ENCODE measurements around the gene SCNN1B.
"Not testable (repeated sequence)": the region's sequence is repeated elsewhere in the genome, so short reads cannot be mapped to it uniquely, and the experiment has no call there.

The SCNN1B gene

DNA sequence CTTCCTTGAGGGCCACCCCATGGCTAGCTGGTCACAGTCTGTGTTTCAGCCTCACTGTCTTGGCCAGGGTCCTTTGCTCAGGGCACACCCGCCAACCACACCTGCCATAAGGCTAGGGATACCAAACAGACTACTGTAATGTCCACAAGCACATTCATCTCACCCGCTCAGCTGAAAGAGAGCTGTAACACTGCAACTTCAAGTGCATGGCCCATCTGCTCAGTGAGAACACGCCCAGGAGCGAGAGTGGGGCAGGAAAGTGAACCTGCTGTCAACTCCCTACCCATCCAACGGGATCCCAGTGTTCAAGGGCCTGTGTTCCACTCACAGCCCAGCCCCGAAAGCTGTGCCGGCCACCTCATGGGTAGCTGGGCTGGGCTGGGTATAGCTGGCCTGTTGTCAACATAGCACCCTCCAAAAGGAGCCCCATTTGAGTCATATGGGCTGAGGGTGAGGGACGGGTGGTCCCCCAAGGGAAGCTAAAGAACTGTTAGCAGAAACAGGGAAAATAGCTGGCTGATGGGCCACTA lies 55.7 kb downstream of the SCNN1B start:
- DNase-seq = no peak

DNA sequence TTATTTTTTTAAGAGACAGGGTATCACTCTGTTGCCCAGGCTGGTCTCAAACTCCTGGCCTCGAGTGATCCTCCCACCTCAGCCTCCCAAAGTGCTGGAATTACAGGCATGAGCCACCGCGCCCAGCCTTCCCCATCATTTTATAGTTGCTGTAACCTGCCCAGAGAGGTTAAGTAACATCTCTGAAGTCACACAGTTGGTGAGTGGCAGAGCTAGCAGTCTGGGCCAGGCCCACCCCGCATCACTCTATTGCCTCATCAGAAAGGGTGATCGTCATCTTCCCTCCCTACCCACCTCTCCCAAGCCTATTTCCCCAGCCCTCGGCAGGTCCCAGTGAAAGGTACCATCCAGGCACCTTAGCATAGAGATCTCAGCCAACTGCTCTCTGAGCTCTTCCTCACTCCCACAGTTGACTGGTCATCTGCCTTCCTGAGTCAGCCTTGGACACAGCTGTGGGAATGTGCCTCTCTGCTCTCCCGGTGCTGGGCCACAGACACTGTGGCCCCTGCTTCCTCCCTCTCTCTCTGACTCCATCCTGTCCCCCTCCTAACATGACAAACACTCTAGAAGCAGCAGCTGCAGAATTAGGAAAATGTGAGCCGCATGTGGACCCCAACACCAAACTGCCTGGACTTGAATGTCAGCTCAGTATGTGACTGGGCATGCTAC lies 57.1 kb downstream of the SCNN1B start:
- no peak for DNase-seq

DNA sequence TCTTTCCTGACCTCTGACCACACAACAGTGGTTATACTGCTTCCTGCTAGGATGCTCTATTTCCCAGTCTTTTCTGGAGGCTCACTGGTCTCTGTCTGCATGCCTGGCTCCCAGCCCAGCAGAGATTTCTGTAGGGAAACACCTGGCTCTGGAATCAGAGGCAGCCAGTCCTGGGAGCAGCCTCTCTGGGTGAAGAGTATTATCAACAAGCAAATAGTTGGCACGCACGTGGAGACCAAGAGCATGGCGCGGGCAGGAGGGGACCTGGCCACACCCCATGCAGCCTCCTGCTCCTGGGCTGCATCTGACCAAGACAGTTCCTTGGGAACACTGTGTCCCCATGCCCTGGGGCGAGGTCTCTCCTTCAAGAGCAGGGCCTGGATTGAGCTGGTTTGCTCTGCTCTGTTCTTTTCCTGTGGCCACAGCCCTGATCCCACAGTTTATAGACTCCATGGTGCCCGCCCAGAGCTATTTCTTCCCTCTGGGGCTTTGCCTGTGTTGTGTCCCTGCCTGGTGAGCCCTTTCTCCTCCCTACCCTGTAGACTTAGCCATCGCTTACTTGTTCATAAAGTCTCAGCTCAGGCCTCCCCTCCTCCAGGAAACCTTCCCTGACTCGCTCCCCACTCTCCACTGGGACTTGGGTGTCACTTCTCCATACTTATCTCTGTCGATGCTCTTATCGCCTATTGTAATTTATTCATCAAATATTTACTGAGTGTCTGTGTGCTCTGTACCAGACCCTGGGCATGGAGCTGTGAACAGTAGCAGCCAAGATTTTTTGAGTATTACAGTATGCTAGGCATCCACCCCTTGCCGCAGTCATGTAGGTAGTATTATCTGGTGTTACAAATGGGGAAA lies 60.6 kb downstream of the SCNN1B start:
- no peak for DNase-seq

DNA sequence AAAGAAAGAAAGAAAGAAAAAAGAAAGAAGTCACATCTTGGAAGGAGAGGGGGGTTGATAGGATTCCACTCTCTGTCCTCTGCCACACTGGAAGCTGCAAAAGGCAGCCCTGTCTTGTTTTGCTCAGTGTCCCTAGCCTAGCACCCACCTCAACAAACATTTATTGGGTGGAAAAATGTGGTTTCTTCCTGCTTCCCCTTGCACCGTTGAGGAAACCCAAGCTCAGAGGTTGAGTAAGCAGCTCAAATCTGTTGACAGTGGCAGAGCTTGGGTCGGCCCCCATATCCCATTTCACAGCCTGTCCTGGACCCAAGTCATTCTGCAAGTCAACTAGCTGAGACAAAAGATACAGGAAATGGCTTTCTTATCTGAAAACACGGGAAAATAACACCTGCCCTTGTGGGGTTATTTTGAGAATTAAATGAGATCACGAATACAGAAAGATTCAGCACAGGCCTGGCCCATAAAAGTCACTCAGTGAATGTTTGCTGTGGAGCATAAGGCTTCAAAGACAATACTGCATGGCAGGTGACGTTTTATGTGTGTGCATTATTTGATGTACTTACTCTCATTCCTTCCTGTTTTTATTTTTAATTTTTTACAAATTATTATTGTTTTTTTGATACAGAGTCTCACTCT lies 63.6 kb downstream of the SCNN1B start:
- DNase-seq = no peak

DNA sequence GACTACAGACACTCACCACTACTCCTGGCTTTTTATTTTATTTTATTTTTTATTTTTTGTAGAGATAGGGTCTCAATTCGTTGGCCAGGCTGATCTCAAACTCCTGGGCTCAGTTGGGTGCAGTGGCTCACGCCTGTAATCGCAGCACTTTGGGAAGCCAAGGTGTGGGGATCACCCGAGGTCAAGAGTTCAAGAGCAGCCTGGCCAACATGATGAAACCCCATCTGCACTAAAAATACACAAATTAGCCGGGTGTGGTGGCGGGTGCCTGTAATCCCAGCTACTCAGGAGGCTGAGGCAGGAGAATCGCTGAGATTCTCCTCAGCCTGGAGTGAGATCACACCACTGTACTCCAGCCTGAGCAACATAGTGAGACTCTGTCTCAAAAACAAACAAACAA lies 64.2 kb downstream of the SCNN1B start:
- not testable (repeated sequence) for DNase-seq

DNA sequence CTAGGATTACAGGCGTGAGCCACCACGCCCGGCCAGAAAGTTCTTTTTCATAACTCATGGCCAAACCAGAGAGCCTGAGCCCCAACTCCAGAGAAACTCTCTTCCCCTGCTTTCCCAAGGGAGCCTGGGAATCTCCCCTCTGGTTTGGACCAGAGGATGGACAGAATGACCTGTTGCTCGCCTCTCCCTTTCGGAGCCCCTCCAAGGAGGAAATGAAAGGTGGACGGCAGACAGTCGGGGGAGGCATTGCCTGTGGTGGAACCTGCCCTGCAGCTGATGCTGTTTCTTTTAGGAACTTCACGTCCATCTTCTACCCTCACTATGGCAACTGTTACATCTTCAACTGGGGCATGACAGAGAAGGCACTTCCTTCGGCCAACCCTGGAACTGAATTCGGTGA lies 65.5 kb downstream of the SCNN1B start:
- no peak for DNase-seq

DNA sequence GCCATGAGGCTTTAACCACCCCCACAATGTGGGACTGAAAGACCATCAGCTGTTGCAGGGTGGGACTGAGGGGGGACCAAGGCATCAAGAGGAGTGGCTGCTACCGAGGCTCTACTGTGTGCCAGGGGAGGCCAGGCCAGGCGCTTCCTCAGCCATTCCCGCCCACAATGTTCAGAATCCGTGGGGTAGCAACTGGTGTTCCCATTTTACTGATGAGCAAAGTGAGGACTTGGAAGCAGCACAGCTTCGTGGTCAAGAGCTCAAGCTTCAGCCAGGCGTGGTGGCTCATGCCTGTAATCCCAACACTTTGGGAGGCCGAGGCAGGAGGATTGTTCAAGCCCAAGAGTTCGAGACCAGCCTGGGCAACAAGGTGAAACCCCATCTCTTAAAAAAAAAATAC lies 65.9 kb downstream of the SCNN1B start:
- DNase-seq = no peak

DNA sequence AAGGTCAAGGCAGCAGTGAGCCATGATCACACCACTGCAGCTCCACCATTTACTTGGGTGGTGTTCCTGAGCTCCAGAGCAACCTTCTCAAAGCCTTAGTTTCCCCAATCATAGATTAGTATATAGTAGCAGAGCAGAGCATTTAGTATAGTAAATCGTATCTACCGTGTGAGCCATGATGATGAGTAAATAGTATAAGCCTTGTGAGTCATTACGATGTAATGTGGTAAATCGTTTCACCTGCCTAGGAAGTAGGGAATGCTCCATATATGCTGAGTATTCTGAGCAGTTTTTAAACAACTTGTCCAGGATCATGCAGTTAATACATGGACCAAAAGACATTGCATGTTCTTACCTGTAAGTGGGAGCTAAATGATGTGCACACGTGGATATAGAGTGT lies 66.4 kb downstream of the SCNN1B start:
- DNase-seq = no peak

DNA sequence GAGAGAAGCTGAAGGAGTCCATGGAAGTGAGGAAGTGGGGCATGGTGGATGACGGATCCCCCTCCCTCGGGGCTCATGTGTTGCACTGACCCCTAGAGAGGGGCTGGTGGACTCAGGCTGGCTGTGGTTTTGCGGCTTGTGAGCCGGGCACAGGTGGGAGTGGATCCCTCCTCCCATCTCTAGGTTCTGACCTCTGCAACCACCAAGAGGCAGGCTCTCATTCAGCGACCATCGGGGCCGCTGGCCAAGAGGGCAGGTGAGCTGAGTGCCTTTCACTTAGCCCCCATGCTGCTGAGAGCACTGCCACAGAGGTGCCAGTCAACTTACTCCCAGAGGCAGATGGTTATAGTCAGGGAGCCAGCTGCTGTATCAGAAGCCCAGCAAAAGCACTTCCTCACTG lies 67.3 kb downstream of the SCNN1B start:
- DNase-seq = no peak

DNA sequence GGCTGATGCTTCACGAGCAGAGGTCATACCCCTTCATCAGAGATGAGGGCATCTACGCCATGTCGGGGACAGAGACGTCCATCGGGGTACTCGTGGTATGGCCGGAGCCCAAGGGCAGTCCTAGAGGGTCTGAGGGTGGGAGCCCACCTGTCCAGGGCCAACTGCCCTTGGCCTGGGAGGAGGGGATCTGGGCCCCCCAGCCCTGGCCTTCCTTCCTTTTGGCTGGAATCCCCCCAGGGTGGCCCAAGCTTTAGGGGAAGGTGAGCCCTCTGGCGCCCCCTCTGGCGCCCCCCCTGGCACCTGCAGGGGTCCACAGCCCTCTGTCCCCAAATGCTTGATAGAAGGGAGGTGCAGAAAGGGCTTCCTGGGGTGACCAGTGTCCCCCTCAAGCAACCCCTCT lies 69.3 kb downstream of the SCNN1B start:
- DNase-seq = no peak

DNA sequence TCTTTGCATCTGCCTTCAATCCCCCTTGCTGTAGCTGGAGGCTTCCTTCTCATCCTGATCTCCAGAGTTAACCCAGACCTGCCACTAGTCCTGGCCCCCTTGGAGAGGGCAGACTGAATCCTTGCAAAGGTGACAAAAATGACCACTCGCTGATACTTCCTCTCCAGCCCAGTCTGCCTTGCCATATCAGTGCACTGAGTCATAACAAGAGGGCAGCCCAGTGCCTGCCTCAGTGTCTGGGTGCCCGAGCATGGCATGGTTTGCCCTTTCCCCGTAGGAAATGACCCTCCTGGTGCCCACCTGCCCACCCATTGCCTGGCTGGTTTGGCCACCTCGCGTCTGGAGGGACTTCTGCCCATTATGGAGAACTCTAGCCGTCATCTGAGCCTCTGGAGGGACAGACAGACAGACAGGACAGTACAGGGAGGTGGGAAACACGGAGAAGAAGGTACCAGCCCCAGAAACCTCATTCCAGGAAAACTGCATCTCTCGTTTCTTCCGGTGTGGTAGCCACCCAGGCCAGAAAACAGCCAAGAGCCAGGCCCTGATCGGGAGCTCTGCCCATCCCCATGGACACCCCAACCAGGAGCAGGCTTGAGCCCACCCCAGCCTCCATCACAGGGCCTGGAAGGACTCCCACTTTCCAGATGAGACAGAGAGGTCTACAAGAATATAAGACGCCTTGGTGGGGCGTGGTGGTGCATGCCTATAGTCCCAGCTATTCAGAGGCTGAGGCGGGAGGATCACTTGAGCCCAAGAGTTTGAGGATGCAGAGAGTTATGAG lies 71.5 kb downstream of the SCNN1B start:
- no peak for DNase-seq

DNA sequence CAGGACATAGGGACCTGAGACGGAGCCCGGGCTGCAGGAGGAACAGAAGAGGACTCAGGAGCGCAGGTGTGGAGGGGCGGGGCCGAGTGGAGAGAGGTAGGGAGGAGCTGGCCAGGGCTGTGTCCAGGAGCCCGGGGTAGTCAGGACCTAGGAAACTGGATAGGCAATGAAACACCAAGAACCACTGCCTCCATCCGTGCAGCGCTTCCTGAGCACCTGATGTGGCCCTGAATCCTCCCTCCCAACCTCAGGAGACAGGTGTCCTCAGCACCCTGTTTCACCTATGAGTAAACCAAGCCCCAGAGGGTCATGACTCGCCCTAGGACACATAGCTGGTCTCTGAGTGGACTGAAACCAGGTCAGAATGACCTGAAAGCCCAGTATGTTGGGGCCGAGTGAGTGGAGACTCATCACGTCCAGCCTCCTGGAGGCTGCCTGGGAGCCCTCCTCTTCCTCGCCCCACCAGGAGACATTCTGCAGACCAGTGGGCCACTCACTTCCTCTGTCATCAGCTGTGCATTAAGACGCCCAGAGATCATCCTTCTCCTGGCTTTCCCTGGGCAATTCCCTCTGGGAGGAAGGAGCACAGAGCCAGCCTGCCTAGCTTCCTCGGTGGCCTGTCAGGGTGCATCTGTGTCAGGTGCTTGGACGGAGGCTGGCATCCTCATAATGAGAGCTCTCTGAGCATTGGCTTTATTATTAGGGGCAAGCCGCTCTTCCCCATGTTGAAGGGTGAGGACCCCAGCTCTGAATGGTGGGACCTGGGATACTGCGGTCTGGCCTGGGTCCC lies 72.8 kb downstream of the SCNN1B start:
- no peak for DNase-seq

DNA sequence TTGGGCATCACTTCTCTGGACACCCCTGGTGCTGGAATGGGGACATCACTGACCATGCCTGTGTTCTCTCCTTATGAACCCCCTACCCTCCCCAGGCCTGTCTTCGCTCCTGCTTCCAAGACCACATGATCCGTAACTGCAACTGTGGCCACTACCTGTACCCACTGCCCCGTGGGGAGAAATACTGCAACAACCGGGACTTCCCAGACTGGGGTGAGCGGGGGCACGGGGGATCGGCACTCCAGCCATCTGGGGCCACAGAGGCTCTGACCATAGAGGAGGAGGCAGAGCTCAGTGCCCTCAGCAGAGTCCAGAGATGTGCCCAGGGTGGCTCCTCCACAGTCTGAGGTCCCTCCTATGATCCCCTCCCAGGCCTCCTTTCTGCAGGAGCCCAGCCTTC lies 73.5 kb downstream of the SCNN1B start:
- DNase-seq = no peak

DNA sequence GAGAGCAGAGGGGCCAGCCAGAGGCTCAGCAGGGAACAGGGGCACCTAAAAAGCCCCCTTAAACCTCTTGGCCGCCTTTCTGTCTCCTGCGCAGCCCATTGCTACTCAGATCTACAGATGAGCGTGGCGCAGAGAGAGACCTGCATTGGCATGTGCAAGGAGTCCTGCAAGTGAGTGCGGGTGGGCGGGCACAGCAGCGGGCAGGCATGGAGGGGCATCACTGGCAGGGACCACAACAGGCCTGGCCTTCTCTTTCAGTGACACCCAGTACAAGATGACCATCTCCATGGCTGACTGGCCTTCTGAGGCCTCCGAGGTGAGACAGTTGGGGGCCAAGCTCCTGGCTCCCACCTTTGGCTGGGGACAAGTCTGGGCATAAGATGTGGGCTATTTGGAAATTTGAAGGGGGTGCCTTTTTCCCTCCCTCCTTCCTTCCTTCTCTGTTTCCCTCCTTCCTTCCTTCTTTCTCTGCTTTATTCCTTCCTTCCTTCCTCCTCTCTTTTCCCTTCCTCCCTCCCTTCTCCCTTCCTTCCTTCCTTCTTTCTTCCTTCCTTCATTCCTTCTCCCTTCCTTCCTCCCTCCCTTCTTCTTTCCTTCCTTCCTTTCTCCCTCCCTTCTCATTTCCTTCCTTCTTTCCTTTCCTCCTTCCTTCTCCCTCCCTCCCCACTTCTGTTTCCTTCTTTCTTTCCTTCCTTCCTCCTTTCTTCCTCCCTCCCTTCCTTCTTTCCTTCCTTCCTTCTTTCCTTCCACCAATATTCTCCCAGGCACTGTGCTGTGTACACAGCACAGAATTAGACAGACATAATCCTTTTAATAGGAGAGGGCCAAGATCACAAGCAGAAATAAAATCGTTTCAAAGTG lies 75.2 kb downstream of the SCNN1B start:
- no peak for DNase-seq

DNA sequence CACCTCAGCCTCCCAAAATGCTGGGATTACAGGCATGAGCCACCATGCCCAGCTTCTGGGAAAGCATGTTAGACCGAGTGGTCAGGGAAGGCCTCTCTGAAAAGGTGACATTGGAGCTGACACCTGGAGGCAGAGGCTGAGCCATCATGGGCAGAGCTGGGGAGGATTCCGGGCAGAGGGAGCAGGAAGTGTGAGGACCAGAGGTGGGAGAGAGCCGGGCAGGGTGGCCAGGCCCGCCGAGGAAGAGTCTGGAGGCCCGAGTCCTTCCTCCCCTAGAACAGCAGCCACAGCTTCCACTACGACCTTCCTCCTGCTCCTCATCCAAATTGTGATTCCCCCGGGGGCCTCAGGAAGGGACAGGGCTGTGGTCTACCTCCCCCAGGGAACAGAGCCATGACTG lies 76.2 kb downstream of the SCNN1B start:
- DNase-seq = no peak

DNA sequence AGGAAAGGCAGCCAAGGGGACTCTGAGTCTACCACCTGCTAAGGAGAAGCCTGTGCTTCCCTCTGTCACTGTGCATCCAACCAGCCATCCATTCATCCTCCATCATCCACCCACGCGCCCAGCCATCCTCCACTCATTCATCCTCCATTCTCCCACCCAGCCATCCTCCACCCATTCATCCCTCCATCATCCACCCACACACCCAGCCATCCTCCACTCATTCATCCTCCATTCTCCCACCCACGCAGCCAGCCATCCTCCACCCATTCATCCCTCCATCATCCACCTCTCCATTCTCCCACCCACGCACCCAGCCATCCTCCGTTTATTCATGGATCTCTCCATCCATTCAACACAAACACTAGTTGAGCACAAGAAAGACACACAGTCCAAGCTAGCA lies 76.8 kb downstream of the SCNN1B start:
- no peak for DNase-seq

DNA sequence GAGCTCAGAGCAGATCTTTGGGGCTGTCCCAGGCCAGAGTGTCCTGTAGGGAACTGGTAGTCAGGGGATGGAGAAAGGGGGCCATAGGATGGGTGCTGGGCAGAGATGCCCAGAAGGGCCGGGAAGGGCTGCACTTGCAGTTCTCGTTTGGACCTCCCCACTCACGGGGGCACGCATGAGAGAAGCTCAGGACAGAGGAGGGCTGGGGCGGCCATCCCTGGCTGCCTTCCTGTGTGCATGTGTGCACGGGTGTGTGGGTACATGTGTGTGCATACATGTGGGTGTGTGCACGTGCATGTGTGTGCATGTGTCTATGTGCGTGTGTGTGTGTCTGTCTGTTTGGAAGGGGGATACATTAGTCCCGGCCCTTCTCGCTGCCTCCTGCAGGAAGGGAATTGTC lies 77.6 kb downstream of the SCNN1B start:
- DNase-seq = no peak

DNA sequence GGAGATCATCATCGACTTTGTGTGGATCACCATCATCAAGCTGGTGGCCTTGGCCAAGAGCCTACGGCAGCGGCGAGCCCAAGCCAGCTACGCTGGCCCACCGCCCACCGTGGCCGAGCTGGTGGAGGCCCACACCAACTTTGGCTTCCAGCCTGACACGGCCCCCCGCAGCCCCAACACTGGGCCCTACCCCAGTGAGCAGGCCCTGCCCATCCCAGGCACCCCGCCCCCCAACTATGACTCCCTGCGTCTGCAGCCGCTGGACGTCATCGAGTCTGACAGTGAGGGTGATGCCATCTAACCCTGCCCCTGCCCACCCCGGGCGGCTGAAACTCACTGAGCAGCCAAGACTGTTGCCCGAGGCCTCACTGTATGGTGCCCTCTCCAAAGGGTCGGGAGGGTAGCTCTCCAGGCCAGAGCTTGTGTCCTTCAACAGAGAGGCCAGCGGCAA lies 78.4 kb downstream of the SCNN1B start:
- DNase-seq = no peak

DNA sequence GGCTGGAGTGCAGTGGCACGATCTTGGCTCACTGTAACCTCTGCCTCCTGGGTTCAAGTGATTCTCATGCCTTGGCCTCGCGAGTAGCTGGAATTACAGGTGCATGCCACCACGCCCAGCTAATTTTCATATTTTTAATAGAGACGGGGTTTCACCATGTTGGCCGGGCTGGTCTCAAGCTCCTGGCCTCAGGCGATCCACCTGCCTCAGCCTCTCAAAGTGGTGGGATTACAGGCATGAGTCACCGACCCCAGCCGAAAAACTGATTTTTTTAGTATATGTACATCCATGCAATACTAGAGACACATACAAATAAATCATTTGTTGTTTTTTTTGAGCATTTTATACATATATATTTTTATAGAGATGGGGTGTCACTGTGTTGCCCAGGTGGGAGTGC lies 79.6 kb downstream of the SCNN1B start:
- not testable (repeated sequence) for DNase-seq

DNA sequence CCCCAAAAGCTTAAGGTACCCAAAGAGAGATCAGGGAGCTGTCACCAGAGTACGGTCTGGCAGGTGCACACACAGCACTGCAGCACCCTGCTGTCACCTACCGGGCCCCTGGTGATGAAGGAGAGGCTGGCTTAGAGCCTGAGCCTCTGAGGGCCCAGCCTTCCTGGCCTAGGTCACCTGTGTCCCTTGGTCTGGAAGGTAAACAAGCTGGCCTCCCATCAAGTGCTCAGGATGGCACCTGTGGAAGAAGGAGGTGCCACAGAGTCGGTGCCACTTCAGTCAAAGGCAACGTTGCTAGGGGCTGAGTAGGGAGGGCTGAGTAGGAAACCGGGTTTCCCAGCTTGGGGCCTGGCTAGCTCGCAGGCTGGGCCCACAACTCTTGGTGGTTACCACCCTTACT lies 80.2 kb downstream of the SCNN1B start:
- DNase-seq = no peak

DNA sequence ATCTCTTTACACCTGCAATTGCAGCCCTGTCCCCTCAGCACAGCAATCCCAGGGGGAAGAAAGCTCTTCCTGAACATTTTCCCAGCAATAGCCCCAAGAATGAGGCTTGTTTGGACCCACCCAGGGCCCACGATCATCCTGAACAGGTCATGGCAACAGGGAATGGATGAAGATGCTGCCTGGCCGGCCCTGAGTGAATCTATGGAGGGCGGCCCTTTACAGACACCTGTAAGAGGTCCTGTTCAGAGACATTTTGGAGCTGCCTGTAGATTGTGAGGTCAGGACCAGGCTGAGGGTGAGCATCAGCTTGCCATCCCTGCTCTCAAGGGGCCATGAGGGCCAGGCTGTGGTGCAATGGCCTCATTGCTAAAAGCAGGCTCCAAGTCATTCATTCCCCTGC lies 81.8 kb downstream of the SCNN1B start:
- DNase-seq = no peak
